ENCODE data around the gene C1QL1.

Gene C1QL1

DNA sequence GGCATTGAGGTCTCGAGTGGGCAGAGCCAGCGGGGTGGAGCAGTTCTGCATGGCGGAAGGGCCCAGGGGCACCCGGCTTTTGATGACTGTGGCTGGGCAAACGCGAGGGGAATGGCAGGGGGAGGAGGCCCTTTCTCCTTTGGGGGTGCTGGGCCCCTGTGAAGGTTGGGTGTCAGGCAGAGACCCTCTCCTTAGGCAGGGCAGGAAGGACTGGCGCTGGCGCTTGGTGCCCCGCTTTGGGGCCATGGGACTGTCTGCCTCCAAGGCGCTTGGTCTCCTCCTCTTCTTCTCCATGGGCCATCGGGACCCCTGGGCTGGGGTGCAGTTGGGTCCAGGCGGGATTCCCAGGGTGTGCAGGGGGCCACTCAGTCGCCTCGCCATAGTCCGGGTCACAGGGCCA is 40.0 kb downstream of the C1QL1 start:
- no peak for DNase-seq

DNA sequence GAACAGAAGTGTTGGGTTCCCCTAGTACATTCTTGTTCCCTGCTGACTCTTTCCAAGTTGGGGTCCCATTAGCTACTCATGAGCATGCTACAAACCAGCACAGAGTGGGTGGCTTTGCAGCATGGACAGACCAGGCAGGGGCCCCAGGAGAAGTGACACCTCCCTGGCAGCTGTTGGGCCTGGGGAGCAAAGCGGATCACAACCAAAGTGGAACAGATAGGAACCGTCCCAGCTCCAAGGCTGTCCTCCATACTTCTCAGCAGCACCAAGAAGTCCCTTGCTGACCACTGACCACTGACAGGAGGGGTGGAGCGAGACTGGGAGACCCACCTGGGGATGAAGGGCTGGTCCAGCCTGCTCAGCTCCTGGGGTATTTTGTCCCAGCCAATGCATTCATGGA is 40.4 kb downstream of the C1QL1 start:
- DNase-seq: no peak

DNA sequence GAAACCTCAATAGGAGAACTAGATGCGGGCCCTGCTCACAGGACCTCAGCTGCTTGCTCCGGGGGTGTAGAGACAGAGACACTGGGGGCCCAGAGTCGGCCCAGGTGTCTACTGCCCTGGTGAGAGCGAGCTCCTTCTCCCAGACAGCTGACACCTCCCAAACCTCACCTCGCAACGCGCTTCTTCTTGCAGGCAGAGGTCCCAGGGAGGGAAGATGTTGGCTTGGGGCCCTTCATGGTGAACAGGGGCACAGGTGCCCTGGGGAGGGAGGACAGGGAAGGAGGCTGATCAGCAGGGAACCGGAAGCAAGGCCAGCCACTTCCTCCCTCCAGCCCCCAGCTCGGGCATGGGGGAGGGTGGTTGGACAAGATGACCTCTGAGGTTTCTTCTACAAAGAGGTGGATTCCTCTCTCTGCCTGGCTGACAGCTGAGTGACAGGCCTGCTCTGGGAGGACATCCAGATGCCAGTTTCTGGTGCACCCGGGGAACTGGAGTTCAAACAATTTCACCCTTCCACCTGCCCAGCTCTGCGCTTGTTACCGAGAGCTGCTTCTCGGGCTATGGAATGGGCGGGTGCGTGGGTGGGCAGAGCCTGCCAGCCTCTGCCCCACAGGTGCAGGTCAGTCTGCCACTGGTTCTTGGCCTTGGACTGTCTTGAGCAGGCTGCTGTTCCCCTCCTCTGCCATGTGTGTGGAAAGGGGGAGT is 41.1 kb downstream of the C1QL1 start:
- no peak for DNase-seq

DNA sequence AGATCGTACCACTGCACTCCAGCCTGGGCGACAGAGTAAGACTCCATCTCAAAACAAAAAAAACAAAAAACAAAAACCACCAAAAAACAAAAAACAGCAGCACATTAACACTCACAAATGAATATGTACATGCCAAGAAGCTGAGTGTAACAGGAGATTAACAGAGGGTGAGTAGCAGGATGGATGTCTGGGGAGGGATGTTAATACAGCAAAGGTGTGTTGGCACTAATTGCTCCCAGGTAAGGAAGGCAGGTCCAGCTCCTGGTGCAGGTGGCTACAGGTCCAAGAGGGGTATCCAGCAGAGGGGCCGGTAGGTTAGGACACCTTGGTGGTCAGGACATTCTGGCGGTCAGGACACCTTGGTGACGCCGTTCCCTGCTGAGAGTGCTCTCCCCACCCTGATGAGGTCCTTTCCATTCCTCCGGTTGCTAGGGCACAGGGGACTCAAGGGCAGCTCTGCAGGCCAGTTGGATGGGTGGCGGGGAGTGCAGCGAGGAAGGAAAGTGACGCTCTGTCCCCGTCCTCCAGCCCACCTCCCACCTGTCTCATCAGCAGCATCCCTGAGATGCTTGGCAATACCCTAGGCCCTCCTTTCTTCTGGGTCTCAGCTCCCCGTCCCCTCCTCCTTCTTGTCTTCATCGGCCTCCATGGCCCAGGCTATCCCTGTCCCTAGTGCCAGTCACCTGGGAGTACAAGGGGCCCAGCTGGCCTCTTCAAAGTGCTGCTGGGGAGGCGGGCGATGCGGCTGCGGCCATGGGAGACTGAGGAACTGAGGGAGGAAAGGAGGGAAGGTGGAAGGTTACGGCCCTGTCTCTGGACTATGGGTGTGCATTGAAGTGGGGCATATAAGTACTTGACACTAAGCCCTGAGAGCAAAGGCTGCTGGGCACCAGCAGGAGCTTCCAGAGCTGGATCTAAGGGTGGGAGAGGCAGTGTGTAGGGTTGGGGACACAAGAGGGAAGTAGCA is 42.1 kb downstream of the C1QL1 start:
- DNase-seq: no peak

DNA sequence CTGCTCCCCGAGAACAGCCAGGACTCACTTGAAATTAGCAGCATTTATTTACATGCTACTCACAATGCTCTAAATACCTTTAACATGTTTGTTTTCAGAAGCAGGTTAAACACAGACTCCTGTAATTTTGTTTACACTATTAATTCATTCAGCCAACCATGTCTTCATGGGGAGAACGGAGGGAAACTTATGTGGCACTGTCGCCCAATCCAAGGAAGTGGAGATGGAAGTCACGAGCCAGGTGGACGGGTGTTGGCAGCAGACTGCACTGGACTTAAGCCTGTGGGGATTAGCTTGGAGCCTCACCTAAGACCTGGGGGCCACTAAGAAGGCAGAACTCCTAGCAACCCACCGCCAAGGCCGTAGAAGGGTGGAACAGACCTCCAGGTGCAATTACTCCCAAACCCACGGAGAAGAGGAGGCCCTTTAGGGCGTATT is 44.0 kb downstream of the C1QL1 start:
- DNase-seq: no peak

DNA sequence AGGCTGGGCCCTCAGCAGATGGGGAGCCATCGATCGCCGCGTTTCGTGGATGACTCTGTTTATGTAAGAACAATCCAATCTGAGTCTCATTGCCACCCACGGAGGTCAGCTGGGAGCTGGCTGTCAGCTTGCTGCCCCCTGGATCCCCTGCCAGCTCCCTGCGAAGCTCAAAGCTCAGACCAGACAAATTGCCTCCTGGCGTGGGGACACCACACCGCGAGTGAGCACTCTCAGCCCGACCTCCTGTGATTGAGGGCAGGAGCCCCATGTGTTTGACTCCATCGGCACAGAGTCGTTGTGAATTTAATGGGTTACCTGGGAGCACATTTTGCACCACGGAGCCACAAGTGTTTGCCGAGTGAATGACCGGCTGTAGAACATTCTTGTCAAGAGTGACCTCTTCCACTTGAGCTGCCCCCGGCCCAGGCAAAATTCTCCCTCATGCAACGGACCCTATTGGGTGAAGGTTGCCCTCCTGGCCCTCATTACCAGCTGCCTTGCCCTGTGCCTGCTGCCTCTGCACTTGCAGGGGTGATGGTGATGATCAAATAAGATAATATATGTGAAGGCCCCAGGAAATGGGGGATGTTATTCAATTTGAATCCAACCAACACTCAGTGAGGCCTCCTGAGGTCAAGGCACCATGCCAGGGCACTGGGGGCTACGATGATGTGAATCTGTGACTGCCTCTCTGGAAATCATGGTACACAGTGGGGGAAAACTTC is 45.2 kb downstream of the C1QL1 start:
- no peak for DNase-seq

DNA sequence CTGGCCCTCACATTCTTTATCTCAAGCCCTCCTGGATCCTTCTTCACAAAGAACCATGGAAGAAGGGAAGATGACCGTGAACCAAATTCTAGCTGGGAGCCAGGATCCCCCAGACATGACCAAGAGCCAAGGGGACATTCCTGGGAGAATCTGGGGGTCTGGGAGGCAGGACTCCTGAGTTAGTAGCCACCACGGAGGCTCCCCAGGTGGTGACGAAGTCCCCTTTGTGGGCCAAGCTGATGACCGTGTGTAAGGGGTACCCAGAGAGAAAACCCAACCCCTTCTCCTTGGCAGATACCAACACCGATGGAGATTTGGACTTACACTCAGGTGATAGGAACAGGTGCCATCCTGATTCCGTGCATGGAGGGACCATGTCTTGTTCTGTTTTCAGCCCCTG is 46.0 kb downstream of the C1QL1 start:
- DNase-seq: no peak

DNA sequence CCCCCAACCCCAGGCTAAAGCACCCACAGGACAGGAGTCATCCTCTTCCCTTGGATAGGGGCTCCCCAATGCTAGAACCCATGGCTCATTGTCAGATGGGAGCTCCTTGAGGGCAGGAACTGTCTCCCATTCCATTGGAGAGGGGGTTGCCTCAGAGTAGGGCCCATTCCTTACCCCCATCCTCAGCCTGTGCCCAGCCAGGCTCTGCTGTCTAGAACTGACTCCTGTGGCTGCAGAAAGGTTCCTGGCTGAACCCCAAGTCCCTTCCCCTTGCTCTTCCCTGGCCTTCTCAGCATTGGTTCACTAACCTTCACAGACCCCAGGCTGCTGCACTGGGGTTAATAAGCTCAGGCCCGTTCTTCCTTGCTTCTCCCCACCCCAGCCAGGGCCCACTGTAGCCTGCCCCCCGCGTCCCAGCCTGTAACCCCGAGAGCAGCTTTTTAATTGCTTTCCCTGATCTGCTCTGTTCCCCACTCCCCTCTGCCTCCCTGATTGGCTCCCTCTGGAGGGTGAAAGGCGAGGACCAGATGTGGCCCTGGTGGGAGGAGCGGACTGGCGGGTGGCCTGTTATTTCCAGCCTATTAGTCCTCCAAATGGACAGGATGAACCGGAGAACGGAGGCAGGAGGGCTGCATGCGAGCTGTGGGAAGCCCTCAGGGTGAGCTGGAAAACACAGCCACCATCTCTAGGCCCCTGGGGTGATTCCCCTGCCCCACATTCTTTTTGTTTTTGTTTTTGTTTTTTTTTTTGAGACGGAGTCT is 46.8 kb downstream of the C1QL1 start:
- no peak for DNase-seq

DNA sequence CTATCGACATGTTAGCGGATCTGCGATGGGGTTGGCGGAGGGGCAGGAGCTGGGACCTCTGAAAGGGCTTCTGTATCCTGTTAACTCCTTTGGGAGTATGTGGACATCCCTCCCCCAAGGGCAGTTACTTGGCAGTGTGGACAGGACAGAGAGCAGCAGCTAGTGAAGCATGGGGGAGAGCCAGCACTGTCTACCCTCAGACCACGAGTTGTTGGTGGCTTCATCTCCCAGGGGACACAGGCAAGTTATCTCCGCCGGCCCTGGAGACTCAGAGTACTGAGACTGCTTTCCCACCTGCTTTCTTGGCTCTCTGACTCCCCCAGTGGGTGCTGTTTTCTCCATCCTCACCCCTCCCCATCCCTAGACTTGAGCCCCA is 47.5 kb downstream of the C1QL1 start:
- DNase-seq: no peak

DNA sequence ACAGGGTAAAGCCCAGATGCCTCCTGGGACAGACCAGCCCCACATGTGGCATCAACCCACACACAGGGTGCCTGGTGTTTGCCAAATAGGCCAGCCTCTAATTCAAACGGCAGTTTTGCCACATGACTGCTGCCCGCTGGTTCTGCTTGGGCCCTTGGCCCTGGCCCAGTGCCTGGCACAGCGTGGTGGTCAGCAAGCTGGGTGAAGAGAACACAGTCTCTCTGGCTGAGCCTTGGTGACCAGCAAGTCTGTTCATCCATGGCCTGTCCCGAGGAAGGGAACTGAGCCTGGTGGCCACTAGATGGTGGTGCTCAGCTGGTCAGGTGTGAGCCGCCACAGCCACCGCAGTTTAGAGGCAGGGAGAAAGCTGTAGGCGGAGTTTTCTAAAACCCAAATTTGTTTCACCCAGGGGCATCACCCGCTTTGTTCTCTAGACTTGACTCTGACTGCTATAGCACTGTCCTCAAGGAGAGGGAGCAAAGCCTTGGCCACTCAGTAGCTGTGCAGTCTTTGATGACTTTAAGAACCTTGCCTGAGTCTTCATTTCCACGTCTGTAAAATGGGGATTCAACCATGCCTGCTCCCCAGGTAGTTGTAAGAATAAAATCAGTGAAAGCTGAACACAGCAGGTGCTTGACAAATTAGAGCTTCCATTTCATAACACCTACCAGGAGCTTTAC is 48.1 kb downstream of the C1QL1 start:
- DNase-seq: peak; percentile 61 to 70

DNA sequence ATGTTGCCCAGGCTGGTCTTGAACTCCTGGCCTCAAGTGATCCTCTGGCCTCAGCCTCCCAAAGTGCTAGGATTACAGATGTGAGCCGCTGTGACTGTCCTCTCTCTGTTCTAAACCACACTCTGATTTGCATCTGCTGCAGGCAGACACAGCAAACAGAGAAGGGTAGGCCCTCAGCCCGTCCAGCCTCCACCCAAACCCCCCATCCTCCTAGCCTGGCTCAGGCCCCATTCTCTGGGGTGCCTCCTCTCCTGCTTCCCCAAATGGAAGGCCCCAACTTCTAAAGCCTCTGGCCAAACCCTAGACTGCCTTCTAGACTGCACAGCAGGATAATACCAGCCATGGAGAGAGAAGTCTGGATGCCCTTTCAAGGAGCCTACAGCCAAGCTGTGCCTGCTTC is 48.7 kb downstream of the C1QL1 start:
- DNase-seq: no peak

DNA sequence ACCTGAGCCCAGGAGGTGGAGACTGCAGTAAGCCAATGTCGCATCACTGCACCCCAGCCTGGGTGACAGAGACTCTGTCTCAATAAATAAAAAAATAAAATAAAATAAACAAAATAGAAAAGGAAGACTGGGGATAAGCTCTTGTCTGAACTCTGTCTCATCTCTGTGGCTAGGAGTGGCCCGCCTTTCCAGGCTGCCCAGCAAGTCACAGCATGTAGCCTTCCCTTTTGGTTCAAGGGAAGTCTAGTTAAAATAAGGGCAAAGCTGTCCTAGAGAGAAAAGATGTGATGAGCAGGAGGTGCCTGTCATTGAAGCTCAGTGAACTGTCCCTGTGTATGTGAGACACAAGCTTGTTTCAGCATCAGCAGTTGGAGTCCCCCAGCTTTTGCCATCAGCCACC is 50.1 kb downstream of the C1QL1 start:
- no peak for DNase-seq

DNA sequence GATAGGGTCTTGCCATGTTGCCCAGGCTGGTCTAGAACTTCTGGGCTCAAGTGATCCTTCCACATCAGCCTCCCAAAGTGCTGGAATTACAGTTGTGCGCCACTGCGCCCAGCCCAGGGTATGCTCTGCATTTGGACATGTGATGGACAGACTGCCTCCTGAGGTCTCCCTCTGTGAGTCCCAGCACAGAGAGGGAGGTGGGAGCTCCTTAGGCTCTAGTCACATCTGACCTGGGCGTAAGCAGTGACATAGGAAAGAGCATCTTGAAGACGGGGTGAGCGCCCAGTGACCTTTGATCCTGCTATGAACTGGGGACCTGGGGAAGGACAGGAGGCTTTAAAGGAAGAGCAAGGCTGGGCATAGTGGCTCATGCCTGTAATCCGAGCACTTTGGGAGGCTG is 50.6 kb downstream of the C1QL1 start:
- DNase-seq: no peak

DNA sequence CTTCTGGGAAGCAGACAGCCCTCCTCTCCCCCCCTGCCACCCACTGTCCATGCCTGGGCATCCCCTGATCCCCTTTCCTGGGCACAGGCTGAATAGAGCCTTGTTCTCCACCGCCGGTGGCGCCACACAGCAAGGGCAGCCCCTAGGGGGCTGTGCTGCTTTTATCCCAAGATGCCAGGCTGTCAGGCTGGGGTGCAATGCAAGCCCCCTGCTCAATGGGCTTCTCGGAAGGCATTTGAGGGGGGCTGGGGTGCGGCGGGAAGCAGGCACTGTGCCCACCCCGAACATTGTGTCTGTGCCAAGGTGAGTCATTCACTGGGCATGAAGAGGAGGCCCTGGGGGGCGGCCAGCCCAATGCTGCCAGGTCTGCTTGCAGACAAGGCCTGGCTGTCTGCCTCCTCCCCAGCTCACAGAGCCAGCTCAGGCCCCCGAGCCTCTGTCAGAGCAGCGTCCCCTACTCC is 51.3 kb downstream of the C1QL1 start:
- no peak for DNase-seq

DNA sequence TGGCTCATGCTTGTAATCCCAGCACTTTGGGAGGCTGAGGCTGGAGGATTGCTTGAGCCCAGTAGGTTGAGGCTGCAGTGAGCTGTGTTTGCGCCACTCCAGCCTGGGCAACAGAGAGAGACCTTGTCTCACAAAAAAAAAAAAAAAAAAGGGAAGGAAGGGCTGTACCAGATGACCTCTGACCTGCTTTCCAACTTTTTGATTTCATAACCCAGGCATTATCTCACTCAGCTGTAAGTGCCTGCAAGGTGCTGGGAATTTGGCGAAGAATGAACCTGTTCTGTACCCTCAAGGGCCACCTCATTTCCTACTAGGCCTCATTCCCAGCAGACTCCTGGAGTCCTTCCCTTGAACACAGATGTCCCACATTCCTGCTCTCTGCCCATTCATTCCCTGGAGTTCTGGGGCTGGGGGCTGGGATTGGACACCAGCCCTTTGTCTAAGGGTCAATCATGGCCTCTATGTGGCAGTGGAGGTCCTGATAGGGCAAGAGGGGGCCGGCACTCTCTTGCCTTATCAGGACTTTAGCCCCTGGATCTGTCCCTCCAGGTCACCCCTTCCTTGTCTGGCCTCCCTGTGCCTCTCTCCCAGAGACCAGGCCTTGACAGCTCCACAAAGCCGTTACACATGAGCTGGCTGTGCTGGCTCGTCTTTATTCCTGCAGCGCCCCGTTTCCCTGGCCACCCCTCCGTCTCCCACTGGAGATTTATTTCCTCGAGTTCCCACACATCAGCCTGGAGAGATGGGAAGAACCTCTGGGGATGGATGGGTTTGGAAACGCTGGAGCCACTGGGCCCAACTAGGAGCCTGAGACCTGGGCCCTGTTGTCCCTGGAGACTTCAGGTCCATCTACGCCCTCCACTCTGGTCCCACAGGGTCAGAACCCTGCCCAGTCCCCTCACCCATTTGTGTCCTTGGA is 52.0 kb downstream of the C1QL1 start:
- DNase-seq: no peak

DNA sequence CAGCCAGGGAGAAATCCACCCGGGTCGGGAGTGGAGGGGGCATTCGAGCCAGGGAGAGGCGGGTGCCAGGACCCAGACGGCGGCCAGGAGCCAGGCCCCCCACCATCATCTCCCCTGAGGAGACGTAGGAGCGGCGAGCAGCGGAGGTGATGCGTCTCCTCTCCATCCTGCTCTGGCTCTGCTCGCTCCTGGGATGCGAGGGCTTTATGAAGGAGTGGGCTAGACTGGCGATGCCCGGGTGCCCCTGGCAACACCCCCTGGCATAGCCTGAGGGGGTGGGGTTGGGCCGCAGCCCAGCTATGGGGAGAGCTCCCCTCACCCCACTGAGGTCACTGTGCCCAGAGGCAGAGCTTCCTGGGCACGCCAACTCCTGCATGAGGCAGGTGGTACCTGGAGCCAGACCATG is 52.8 kb downstream of the C1QL1 start, which contains the start of gene GFAP:
GFAP (minus strand) TSS at position 180 of the 406 bp plus-strand sequence; CDS start at position 166, 14 bp downstream.
- DNase-seq: no peak

DNA sequence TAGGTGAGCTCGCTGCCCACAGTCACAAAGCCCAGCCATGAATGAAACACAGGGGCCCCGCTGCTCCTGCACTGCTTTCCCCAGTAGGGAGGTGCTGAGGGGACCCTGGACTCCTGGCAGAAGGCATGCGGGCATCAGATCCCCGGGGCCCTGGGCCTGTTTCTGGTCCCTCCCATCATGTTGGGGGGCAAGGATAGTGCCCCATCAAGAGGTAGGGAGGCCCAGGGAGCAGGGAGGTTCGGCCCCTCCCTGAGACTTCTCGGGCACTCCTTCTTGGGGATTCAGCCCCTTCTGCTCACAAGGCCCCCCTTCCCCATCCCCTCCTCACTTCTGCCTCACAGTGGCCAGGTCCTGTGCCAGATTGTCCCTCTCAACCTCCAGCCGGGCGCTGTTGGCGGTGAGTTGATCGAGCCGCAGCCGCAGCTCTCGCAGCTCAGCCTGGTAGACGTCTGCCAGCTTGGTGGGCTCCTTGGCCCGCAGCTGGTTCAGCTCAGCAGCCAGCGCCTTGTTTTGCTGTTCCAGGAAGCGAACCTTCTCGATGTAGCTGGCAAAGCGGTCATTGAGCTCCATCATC is 53.3 kb downstream of the C1QL1 start:
- DNase-seq: no peak

DNA sequence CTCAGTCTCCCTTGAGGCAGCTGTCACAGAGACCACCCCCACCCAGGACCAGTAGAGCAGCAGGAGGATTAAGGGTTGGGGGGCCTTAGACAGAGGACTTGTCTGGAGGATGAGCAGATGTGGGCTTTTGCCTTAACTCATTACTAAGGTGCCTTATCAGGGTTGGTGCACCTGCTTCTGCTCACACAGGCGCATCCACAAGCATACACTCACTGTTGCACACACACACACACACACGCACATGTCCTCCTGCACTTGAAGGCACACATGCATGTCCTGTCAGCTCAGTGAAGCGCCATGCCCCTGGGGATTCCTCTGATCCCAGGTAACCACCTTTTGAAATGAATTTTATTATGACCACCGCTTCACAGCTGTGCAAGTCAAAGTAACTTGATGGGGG is 54.0 kb downstream of the C1QL1 start:
- DNase-seq: no peak

DNA sequence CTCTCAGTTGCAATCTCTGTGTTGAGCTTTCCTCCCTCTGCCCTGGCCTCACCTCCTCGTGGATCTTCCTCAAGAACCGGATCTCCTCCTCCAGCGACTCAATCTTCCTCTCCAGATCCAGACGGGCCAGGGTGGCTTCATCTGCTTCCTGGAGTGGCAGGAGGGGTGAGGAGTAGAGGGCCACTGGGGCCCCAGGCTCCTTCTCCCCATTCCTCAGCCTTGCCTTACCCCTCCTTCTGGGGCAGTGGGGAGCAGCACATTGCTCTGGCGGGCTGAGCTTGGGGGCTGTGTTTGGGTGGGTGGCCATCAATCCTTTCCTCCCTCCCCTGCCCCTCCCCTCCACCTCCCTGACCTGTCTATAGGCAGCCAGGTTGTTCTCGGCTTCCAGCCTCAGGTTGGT is 54.4 kb downstream of the C1QL1 start:
- no peak for DNase-seq

DNA sequence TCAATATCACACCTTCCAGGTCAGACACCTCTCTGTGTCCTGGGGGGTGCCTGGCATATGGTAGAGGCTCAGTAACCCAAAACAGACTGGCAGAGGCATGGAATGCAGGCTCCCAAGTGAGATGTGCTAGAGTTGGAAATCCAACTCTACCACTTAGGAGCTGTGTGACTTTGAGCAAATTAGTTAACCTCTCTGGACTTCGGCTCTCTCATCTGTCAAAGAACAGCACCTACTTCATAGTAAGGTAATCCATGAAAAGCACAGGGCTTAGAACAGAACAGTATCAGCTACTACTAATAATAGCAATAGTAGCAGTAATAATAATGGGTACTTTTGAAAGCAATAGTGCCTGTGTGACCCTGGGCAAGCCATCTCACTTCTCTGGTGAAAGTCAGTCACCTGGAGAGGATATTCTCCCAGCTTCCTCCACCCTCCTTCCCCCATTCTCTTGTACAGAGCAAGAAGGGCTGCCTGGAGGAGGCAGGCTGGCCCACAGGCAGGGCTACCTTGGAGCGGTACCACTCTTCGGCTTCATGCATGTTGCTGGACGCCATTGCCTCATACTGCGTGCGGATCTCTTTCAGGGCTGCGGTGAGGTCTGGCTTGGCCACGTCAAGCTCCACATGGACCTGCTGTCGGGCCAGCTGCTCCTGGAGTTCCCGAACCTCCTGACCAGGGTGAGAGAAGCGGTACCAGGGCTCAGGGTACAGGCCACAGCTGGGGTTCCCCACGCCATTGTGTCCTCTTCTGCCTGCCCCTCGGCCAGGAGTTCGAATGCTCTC is 55.1 kb downstream of the C1QL1 start:
- DNase-seq: no peak

Measured in CD4-positive, alpha-beta T cell treated with Interleukin-1 beta for 1 hour (primary cell).